ENCODE data around the gene LRRC7. TPM values are rescaled to one million over a fixed set of nuclear protein-coding genes. Genes with fewer than 3 reads are reported as not detected.

The LRRC7 gene
- total and polyA plus RNA-seq, 8 donors = 0.12 to 2.2 (median 0.90) TPM

DNA sequence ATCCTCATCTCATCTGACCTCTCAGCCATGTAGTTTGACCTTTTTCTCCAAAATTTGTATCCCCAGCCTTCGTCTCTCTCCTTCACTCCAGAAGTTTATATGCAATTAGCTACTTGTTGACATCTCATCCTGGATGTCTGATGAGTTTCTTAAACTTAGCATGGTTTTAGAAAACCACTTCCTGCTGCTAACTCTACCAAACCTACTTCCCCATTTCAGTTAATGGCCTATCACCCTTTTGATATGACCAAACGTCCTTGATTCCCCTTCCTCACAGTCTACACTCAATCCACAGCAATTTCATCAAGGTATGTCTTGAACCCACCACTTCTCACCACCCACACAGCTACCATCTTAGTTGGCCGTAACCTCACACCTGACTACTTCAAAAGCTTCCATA is 515.8 kb downstream of the LRRC7 start:
- DNase-seq (no peak), ATAC-seq (no peak), FAIRE-seq (no peak)
- Histone ChIP-seq H3K4me3 (no peak overlapping the region), H3K27ac (no peak overlapping the region), H3K4me1 (no peaks in the 10 kb centered on the region), H3K27me3 (no peaks in the 10 kb centered on the region), H3K9me3 (no peaks in the 10 kb centered on the region), H3K36me3 (no peaks in the 10 kb centered on the region)
- intact Hi-C loops (cut with DNase I) = no loop called here
- WGBS, 2 donors = 46 to 57% methylated on average over 3 of the region's 3 CpGs
- TF ChIP-seq, protein P1, sequence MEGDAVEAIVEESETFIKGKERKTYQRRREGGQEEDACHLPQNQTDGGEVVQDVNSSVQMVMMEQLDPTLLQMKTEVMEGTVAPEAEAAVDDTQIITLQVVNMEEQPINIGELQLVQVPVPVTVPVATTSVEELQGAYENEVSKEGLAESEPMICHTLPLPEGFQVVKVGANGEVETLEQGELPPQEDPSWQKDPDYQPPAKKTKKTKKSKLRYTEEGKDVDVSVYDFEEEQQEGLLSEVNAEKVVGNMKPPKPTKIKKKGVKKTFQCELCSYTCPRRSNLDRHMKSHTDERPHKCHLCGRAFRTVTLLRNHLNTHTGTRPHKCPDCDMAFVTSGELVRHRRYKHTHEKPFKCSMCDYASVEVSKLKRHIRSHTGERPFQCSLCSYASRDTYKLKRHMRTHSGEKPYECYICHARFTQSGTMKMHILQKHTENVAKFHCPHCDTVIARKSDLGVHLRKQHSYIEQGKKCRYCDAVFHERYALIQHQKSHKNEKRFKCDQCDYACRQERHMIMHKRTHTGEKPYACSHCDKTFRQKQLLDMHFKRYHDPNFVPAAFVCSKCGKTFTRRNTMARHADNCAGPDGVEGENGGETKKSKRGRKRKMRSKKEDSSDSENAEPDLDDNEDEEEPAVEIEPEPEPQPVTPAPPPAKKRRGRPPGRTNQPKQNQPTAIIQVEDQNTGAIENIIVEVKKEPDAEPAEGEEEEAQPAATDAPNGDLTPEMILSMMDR (IDR thresholded peaks at IDR 0.05) = no peak

DNA sequence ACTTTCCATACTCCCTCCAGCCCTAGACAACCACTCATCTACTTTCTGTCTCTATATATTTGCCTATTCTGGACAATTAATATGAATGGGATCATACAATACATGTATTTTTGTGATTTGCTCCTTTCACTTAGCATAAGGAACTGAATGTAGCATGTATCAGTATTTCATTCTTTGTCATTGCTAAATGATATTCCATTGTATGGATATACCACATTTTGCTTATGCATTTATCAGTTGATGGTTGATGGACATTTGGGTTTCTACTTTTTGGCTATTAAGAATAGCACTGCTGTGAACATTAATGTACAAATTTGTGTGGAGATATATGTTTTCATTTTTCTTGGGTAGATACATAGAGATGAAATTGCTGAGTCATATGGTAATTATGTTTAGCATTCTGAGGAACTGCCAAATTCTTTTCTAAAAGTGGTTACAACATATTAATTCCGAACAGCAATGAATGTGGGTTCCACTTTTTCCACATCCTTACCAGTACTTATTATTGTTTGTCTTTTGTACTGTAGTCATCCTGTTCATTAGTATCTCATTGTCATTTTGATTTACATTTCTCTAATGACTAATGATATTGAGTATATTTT is 516.7 kb downstream of the LRRC7 start:
- intact Hi-C loops (cut with DNase I) = no loop called here
- no peak for FAIRE-seq

DNA sequence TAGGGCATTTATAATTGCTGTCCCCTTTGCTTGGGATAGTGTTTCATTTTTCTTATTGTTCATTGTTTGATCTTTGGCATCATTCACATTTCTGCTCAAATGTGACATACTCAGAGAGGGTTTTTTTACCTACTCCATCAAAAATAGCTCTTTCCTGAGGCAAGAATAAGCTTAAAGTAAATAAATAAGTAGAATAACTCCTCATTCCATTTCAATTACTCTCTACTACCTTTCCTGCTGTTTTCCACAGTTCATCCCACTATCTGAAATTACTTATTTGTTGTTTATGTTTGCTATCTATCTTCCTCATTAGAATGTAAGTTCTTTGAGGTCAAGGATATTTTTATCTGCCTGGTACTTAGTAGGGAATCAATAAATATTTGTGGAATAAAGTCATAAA is 517.8 kb downstream of the LRRC7 start:
- Histone ChIP-seq H3K4me1 (no peaks in the 10 kb centered on the region), H3K36me3 (no peaks in the 10 kb centered on the region), H3K9me3 (no peaks in the 10 kb centered on the region), H3K4me3 (no peak overlapping the region), H3K27me3 (no peaks in the 10 kb centered on the region), H3K27ac (no peak overlapping the region)
- FAIRE-seq (no peak), ATAC-seq (no peak), DNase-seq (no peak)
- TF ChIP-seq, protein P1 (IDR thresholded peaks at IDR 0.05) = no peak
- intact Hi-C loops (cut with DNase I) = no loop called here

More for the DNA sequence above, 516.7 kb downstream of the LRRC7 start:
- no peak for ATAC-seq
- Histone ChIP-seq H3K36me3 (no peaks in the 10 kb centered on the region), H3K27me3 (no peaks in the 10 kb centered on the region), H3K27ac (no peak overlapping the region), H3K4me1 (no peaks in the 10 kb centered on the region), H3K4me3 (no peak overlapping the region), H3K9me3 (no peaks in the 10 kb centered on the region)
- DNase-seq = no peak
- TF ChIP-seq, protein P1 (IDR thresholded peaks at IDR 0.05) = no peak
- WGBS, 2 donors = 57 to 69% methylated on average over 1 of the region's 1 CpG

DNA sequence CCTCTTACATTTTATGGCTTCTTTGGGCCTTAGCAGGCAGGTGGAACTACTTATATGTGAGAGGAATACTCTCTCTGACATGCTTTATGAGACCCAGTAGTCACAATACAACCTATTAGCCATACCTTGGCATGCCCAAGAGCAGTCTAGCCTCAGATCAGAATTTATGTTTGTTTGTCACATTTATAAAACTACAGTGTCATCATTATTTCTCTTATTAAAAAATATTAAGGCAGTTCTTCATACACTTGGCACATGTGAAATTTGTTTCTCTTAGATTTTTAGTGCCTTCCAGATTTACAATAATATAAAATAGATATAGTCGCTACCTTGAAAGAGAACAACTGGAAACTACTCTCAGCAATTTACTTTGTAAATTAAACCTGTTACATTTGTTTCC is 519.2 kb downstream of the LRRC7 start:
- TF ChIP-seq, protein P1 (IDR thresholded peaks at IDR 0.05) = no peak
- WGBS, 2 donors = 85 to 89% methylated on average over 1 of the region's 1 CpG
- H3K27ac ChIP-seq = no peak overlapping the region
- intact Hi-C loops (cut with DNase I) = no loop called here
- no peaks in the 10 kb centered on the region for H3K9me3 ChIP-seq
- no peaks in the 10 kb centered on the region for H3K27me3 ChIP-seq
- no peak for ATAC-seq
- FAIRE-seq = no peak
- H3K4me3 ChIP-seq = no peak overlapping the region
- no peak for DNase-seq
- H3K4me1 ChIP-seq = no peaks in the 10 kb centered on the region
- no peaks in the 10 kb centered on the region for H3K36me3 ChIP-seq

DNA sequence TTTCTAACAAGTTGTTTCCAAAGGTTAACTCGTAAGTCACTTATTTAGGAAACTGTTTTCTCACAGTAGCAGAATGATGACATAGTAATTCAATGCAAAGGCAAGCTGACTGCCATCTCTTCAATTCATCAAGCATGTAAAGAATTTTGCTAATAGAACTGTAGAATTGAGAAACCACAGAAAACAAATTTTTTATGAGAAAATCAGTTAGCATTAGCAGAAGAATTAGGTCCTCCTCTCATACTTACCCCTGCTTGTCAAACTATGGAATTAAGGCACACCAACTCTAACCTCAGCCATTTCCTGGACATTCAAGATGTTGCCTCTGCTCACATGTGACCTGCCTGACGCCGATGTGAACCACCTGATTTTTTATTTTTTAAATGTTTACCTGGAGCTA is 522.4 kb downstream of the LRRC7 start:
- FAIRE-seq = no peak
- H3K36me3 ChIP-seq = no peaks in the 10 kb centered on the region
- no peak overlapping the region for H3K27ac ChIP-seq
- no peak for ATAC-seq
- no peaks in the 10 kb centered on the region for H3K4me1 ChIP-seq
- 55 to 76% methylated on average over 3 of the region's 3 CpGs for WGBS, 2 donors
- intact Hi-C loops (cut with DNase I) = no loop called here
- no peaks in the 10 kb centered on the region for H3K9me3 ChIP-seq
- DNase-seq = no peak
- no peak overlapping the region for H3K4me3 ChIP-seq
- TF ChIP-seq, protein P1 (IDR thresholded peaks at IDR 0.05) = no peak
- no peaks in the 10 kb centered on the region for H3K27me3 ChIP-seq

Data from pancreas (tissue), 10 donors.